ENCODE data around the gene CSNK2A3. TPM values are rescaled to one million over a fixed set of nuclear protein-coding genes. Genes with fewer than 3 reads are reported as not detected.

The CSNK2A3 gene
- total RNA-seq, 1 experiment from 2014 or later = 1.7 TPM

- no peaks in the 10 kb centered on the region for H3K36me3 Mint-ChIP-seq (ENCODE audit: insufficient read depth in 1 of 3, low read depth in 3 of 3)
- Histone ChIP-seq H4K91ac (ENCODE audit: insufficient read length, low read depth, low read length) (no peak overlapping the region), H4K5ac (ENCODE audit: insufficient read length, low read depth, low read length) (no peak overlapping the region), H2AK5ac (ENCODE audit: insufficient read length, low read length) (no peak overlapping the region), H2BK5ac (ENCODE audit: insufficient read length, low read length) (no peak overlapping the region), H3K56ac (ENCODE audit: insufficient read length, low read depth, low read length) (no peak overlapping the region), H3K14ac (ENCODE audit: insufficient read depth, low read length) (no peak overlapping the region), H3K79me1 (ENCODE audit: insufficient read depth, low read depth, low read length, poor library complexity, severe bottlenecking) (no peaks in the 10 kb centered on the region), H3K9me3 (ENCODE audit: control insufficient read depth, low read depth, low read length) (no peaks in the 10 kb centered on the region), H2AFZ (ENCODE audit: low read length) (no peak overlapping the region), H3K27me3 (ENCODE audit: insufficient read depth, low read length) (no peaks in the 10 kb centered on the region), H2BK120ac (ENCODE audit: low read depth, low read length, poor library complexity, severe bottlenecking) (no peak overlapping the region), H2BK12ac (ENCODE audit: insufficient read length, low read depth, low read length) (no peak overlapping the region), H3K4ac (ENCODE audit: low read depth, low read length) (no peak overlapping the region), H3T11ph (ENCODE audit: low read length) (no peak overlapping the region), H3K23me2 (ENCODE audit: insufficient read length, low read depth, low read length, poor library complexity, severe bottlenecking) (no peaks in the 10 kb centered on the region), H3K23ac (ENCODE audit: insufficient read length, low read depth, low read length) (no peak overlapping the region), H3K18ac (ENCODE audit: insufficient read length, low read depth, low read length) (no peak overlapping the region), H3K9ac (ENCODE audit: extremely low read depth, insufficient read length, low read length) (no peak overlapping the region), H4K8ac (replicated peaks; ENCODE audit: insufficient read length, low read depth, low read length) (no peak overlapping the region), H3K27ac (ENCODE audit: insufficient read length, low read depth, low read length) (no peak overlapping the region), H2BK20ac (ENCODE audit: low read depth, low read length, poor library complexity, severe bottlenecking) (no peak overlapping the region), H3K79me2 (ENCODE audit: insufficient read depth, low read length) (no peaks in the 10 kb centered on the region), H3K4me2 (ENCODE audit: insufficient read depth, insufficient read length, low read length) (no peak overlapping the region), H3K4me1 (ENCODE audit: insufficient read depth, low read length) (no peaks in the 10 kb centered on the region), H4K20me1 (ENCODE audit: control insufficient read depth, insufficient read depth, insufficient read length) (no peaks in the 10 kb centered on the region), H2BK15ac (ENCODE audit: low read depth, low read length) (no peak overlapping the region)
- no peak overlapping the region for H3K27ac Mint-ChIP-seq
- peaks cover 11 to 23% of the 10 kb centered on the region in 2 experiments; a peak in 3 of 4 replicates for H3K4me1 Mint-ChIP-seq
- peaks cover 2% of the 10 kb centered on the region for H3K27me3 Mint-ChIP-seq (ENCODE audit: low read depth)
- no peaks in the 10 kb centered on the region for H3K9me3 Mint-ChIP-seq
- no peak overlapping the region for H3K4me3 Mint-ChIP-seq
- no peak for DNase-seq
- TF ChIP-seq CTCF (conservative IDR thresholded peaks at IDR 0.05) = peak; percentile 35; the same call in 2 of the 3 replicates
- no CpG with 5 or more reads among the region's 2 CpGs for WGBS (ENCODE audit: extremely low coverage, insufficient read length, low lambda C conversion rate)
These were observed 18.0 kb downstream of the CSNK2A3 start for GRCh38 chr11:11335043-11335442.

All from H9 (cell line).